ENCODE measurements around the gene HRG. TPM values are rescaled to one million over a fixed set of nuclear protein-coding genes. Genes with fewer than 3 reads are reported as not detected.
"Not testable (repeated sequence)": the region's sequence is repeated elsewhere in the genome, so short reads cannot be mapped to it uniquely, and the experiment has no call there.

HRG gene
- total RNA-seq, 4 donors from 2014 or later, result not detected

DNA sequence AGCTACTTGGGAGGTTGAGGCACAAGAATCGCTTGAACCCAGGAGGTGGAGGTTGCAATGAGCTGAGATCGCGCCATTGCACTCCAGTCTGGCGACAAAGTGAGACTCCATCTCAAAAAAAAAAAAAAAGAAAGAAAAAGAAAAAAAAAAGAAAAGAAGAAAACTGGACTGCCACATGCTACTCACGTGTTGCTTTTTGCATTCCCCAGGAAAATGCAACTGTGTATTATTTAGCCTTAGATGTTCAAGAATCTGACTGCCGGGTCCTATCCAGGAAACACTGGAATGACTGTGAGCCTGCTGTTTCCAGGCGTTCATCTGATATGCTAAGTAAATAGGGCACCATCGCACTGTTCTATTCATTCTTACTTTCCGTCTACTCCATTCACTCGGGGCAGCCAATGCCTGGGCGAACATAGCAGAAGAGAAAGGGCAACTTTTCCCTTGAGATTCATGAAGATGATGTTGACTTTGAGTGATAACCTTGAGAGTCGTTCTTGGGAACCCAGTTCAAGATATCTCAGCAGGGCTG, 21.4 kb downstream of the HRG start:
- TF ChIP-seq CTCF (IDR thresholded peaks at IDR 0.05), result no peak
- no peak for TF ChIP-seq POLR2A (IDR thresholded peaks at IDR 0.05)
- no peak for DNase-seq
- Histone ChIP-seq H3K27ac (no peak overlapping the region), H3K27me3 (peaks cover 0 to 13% (median 0%) of the 10 kb centered on the region in 4 donors), H3K4me1 (no peaks in the 10 kb centered on the region), H3K9me3 (peaks cover 0 to 12% (median 0%) of the 10 kb centered on the region in 3 donors), H3K36me3 (no peaks in the 10 kb centered on the region), H3K4me3 (no peak overlapping the region)
- 67 to 71% methylated on average over 12 of the region's 12 CpGs for WGBS, 2 donors
- intact Hi-C loops (cut with DNase I), result no loop called here

DNA sequence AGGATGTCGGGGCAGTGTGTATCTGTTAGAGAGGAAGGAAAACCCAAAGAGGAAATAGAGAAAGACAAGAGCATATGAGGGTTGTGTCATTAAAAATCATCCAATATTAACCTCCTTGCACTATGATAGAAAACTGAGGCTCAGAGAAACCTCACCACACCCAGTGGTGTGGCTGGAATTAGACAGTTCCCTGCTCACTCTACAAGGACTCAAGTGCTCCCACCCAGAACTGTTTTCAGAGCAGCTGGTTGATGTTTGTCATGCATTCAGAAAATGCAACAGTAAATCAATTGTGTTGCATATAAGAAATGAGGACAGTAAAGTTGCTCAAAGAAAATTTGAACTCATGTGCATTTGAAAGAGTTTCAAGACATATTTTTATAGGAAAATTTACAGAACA, 24.5 kb downstream of the HRG start:
- H3K36me3 ChIP-seq; H3K4me3 ChIP-seq; H3K27ac ChIP-seq; intact Hi-C loops (cut with DNase I); H3K9me3 ChIP-seq; DNase-seq; H3K4me1 ChIP-seq: not testable (repeated sequence)
- H3K27me3 ChIP-seq, result peaks cover 0 to 17% (median 0%) of the 10 kb centered on the region in 4 donors
- 88 to 100% methylated on average over 1 of the region's 1 CpG for WGBS, 2 donors

- intact Hi-C loops (cut with DNase I), result no loop called here
- Histone ChIP-seq H3K4me1 (no peaks in the 10 kb centered on the region), H3K27me3 (peaks cover 0 to 9% (median 0%) of the 10 kb centered on the region in 4 donors), H3K27ac (no peak overlapping the region), H3K4me3 (no peak overlapping the region), H3K9me3 (no peaks in the 10 kb centered on the region), H3K36me3 (no peaks in the 10 kb centered on the region)
- TF ChIP-seq POLR2A (IDR thresholded peaks at IDR 0.05), result no peak
- TF ChIP-seq CTCF (IDR thresholded peaks at IDR 0.05), result no peak
- 73 to 75% methylated on average over 7 of the region's 7 CpGs for WGBS, 2 donors
- DNase-seq, result no peak
Observed at GRCh38 chr3:186691676-186692075, 25.9 kb downstream of the HRG start.

- intact Hi-C loops (cut with DNase I), result no loop called here
- 81 to 88% methylated on average over 3 of the region's 3 CpGs for WGBS, 2 donors
- H3K4me3 ChIP-seq, result no peak overlapping the region
Observed at GRCh38 chr3:186693843-186694242, 28.0 kb downstream of the HRG start.

GRCh38 chr3:186694288-186695032, 28.6 kb downstream of the HRG start:
- 70 to 78% methylated on average over 6 of the region's 6 CpGs for WGBS, 2 donors
- TF ChIP-seq POLR2A (IDR thresholded peaks at IDR 0.05) (no peak), CTCF (IDR thresholded peaks at IDR 0.05) (no peak)
- DNase-seq, result no peak
- no peak overlapping the region for H3K27ac ChIP-seq
- no peaks in the 10 kb centered on the region for H3K36me3 ChIP-seq
- no peaks in the 10 kb centered on the region for H3K9me3 ChIP-seq
- H3K4me1 ChIP-seq, result no peaks in the 10 kb centered on the region
- no peak overlapping the region for H3K4me3 ChIP-seq
- intact Hi-C loops (cut with DNase I), result no loop called here
- peaks cover 0 to 9% (median 0%) of the 10 kb centered on the region in 4 donors for H3K27me3 ChIP-seq

More at GRCh38 chr3:186693843-186694242, 28.0 kb downstream of the HRG start:
- TF ChIP-seq CTCF (IDR thresholded peaks at IDR 0.05) (no peak), POLR2A (IDR thresholded peaks at IDR 0.05) (no peak)
- H3K27ac ChIP-seq, result no peak overlapping the region
- DNase-seq, result no peak
- H3K36me3 ChIP-seq, result no peaks in the 10 kb centered on the region
- peaks cover 0 to 9% (median 0%) of the 10 kb centered on the region in 4 donors for H3K27me3 ChIP-seq
- H3K4me1 ChIP-seq, result no peaks in the 10 kb centered on the region
- H3K9me3 ChIP-seq, result no peaks in the 10 kb centered on the region

Data from esophagus squamous epithelium (tissue), 5 donors.